K562 (cell line): ENCODE results near the gene ABITRAM. TPM values are rescaled to one million over a fixed set of nuclear protein-coding genes. Genes with fewer than 3 reads are reported as not detected.
A peak's percentile ranks its signal among the peaks of the same experiment; 100 is the strongest.

ENCODE experiments used
- BRF1 ChIP-seq: IDR thresholded peaks from 3 replicates; pipeline ENCODE4 v1.6.1; 2011; ENCODE audit warnings: borderline replicate concordance, mild to moderate bottlenecking; ENCODE audit not compliant: insufficient read length; ENCODE audit errors: extremely low read depth
- EP300 ChIP-seq: IDR thresholded peaks from 2 replicates; pipeline ENCODE4 v1.6.1; 2012; ENCODE audit warnings: low read length, improper control_type of control experiment
- FOXK2 ChIP-seq, 2 experiments: fragments of 450-650 bp; IDR thresholded peaks in 1 of 2; conservative IDR thresholded peaks in 1 of 2; 2 replicates each; pipeline ENCODE4 v1.6.1; 2016; ENCODE audit warnings: low read depth in 2 of 2, mild to moderate bottlenecking in 1 of 2
- JUNB ChIP-seq: fragments of 450-650 bp; formaldehyde crosslinking; conservative IDR thresholded peaks from 2 replicates; pipeline ENCODE4 v1.4.0; 2020; ENCODE audit warnings: mild to moderate bottlenecking
- NCOA1 ChIP-seq: fragments of 450-650 bp; IDR thresholded peaks from 2 replicates; pipeline ENCODE4 v1.6.1; 2016; ENCODE audit warnings: low read depth
- NR2C1 ChIP-seq, 2 experiments: fragments of 450-650 bp; IDR thresholded peaks; 2 replicates each; pipeline ENCODE4 v1.6.1; 2017; ENCODE audit warnings: mild to moderate bottlenecking in 2 of 2, antibody characterized with exemption in 1 of 2, inconsistent platforms in 1 of 2, missing compliant biosample characterization in 1 of 2, missing genetic modification characterization in 1 of 2
- polyA plus RNA-seq, 8 experiments: library from polyadenylated mRNA; depleted of rRNA in 4 of 8; stranded (reverse) in 5 of 8; unstranded in 3 of 8; fragments of >200 nt; fragmentation: Nextera tagmentation in 2 of 8; fragmentation: Illumina TruSeq in 1 of 8; extraction: Ambion mirVana in 2 of 8; extraction: Trizol in 1 of 8; gene quantifications; 2 replicates each; pipeline versions ENCODE4 v1.2.1 to v1.2.3, GENCODE V29; 2011 to 2014; ENCODE audit warnings: inconsistent platforms in 1 of 8, missing spikeins in 1 of 8
- total RNA-seq, 7 experiments: library from RNA; depleted of rRNA in 6 of 7; stranded (reverse); fragments of >200 nt in 6 of 7; fragmentation: Illumina TruSeq in 2 of 7; extraction: Trizol in 2 of 7; gene quantifications; 2 replicates each; pipeline versions ENCODE4 v1.2.1 to v1.2.3, GENCODE V29; 2011 to 2021; ENCODE audit warnings: low replicate concordance in 1 of 7
- TF ChIP-seq, protein P1 (sequence below), 2 experiments: fragments of 450-650 bp in 1 of 2; IDR thresholded peaks; 2 replicates each; pipeline ENCODE4 v1.6.1; 2011 to 2017; ENCODE audit warnings: low read depth in 2 of 2, antibody characterized with exemption in 1 of 2, borderline replicate concordance in 1 of 2, low read length in 1 of 2, mild to moderate bottlenecking in 1 of 2, mixed read lengths in 1 of 2; ENCODE audit not compliant: control insufficient read depth in 1 of 2
- TF ChIP-seq, protein P2 (sequence below): fragments of 450-650 bp; formaldehyde crosslinking; IDR thresholded peaks from 2 replicates; pipeline ENCODE4 v1.4.0; 2022; ENCODE audit warnings: mild to moderate bottlenecking, moderate library complexity
- TF ChIP-seq, protein P3 (sequence below): sonication (generic); formaldehyde crosslinking; IDR thresholded peaks from 2 replicates; pipeline ENCODE4 v1.8.0; 2022; ENCODE audit warnings: mild to moderate bottlenecking, missing genetic modification reagents, borderline replicate concordance
- TF ChIP-seq, protein P4 (sequence below): fragments of 250-450 bp; sonication (Bioruptor Pico); IDR thresholded peaks from 2 replicates; pipeline ENCODE4 v1.4.0; 2020; ENCODE audit warnings: mild to moderate bottlenecking, moderate library complexity, borderline replicate concordance
- TF ChIP-seq, protein P5 (sequence below): fragments of 450-650 bp; IDR thresholded peaks from 2 replicates; pipeline ENCODE4 v1.6.1; 2016; ENCODE audit warnings: low read depth, mild to moderate bottlenecking, moderate library complexity
- TF ChIP-seq, protein P6 (sequence below): fragments of 450-650 bp; IDR thresholded peaks from 2 replicates; pipeline ENCODE4 v1.6.1; 2016

Gene ABITRAM
- total and polyA plus RNA-seq, 9 of the 15 experiments (the other 6 are each of a cell fraction or from before 2014, with no cell fraction given), result 8.9 to 47.6 (median 28.4) TPM

DNA sequence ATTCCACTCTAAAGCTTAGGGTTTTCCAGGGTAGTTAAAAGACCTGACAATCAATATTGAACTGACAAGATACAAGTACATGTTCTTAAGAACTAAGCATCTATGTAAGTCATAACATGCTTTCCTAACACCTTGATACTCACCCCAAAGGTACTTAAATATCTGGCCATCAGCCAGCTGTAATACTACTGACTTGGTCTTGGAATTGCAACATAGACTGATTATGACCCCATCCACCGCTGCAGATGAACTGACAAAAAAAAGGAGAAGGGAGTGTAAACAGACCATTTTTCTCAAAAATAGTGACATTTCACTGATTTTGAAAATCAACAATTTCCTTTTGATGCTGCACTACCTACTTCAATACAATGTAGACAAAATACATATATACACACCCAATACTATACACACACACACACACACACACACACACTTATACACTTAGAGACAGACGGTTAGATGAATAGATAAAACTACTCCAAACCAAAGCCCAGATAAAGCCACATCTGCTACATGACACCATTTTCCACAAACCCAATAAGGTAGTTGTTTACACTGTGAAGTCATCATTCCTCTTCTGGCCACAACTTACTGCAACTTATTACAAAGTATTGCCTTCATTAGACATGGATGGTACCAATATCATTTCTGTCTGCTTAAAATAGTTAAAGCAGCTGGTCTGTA is 30.6 kb upstream of the ABITRAM start (continued):
- TF ChIP-seq, protein P1, sequence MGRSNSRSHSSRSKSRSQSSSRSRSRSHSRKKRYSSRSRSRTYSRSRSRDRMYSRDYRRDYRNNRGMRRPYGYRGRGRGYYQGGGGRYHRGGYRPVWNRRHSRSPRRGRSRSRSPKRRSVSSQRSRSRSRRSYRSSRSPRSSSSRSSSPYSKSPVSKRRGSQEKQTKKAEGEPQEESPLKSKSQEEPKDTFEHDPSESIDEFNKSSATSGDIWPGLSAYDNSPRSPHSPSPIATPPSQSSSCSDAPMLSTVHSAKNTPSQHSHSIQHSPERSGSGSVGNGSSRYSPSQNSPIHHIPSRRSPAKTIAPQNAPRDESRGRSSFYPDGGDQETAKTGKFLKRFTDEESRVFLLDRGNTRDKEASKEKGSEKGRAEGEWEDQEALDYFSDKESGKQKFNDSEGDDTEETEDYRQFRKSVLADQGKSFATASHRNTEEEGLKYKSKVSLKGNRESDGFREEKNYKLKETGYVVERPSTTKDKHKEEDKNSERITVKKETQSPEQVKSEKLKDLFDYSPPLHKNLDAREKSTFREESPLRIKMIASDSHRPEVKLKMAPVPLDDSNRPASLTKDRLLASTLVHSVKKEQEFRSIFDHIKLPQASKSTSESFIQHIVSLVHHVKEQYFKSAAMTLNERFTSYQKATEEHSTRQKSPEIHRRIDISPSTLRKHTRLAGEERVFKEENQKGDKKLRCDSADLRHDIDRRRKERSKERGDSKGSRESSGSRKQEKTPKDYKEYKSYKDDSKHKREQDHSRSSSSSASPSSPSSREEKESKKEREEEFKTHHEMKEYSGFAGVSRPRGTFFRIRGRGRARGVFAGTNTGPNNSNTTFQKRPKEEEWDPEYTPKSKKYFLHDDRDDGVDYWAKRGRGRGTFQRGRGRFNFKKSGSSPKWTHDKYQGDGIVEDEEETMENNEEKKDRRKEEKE (IDR thresholded peaks at IDR 0.05; ENCODE audit: borderline replicate concordance in 1 of 2, control insufficient read depth in 1 of 2, low read depth in 2 of 2, low read length in 1 of 2), result no peak
- TF ChIP-seq, protein P2, sequence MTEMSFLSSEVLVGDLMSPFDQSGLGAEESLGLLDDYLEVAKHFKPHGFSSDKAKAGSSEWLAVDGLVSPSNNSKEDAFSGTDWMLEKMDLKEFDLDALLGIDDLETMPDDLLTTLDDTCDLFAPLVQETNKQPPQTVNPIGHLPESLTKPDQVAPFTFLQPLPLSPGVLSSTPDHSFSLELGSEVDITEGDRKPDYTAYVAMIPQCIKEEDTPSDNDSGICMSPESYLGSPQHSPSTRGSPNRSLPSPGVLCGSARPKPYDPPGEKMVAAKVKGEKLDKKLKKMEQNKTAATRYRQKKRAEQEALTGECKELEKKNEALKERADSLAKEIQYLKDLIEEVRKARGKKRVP (CRISPR knock-in tag), result peak; percentile 45; the same call in 1 of the 2 replicates
- TF ChIP-seq, protein P3, sequence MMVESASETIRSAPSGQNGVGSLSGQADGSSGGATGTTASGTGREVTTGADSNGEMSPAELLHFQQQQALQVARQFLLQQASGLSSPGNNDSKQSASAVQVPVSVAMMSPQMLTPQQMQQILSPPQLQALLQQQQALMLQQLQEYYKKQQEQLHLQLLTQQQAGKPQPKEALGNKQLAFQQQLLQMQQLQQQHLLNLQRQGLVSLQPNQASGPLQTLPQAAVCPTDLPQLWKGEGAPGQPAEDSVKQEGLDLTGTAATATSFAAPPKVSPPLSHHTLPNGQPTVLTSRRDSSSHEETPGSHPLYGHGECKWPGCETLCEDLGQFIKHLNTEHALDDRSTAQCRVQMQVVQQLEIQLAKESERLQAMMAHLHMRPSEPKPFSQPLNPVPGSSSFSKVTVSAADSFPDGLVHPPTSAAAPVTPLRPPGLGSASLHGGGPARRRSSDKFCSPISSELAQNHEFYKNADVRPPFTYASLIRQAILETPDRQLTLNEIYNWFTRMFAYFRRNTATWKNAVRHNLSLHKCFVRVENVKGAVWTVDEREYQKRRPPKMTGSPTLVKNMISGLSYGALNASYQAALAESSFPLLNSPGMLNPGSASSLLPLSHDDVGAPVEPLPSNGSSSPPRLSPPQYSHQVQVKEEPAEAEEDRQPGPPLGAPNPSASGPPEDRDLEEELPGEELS, result no peak
- TF ChIP-seq NR2C1 (IDR thresholded peaks at IDR 0.05), result peak; percentile 19; the same call in 1 of the 2 replicates
- TF ChIP-seq NR2C1 (tag; IDR thresholded peaks at IDR 0.05), result peak; percentile 28; the same call in 1 of the 2 replicates
- TF ChIP-seq BRF1, result no peak
- no peak for TF ChIP-seq JUNB (CRISPR knock-in tag)
- TF ChIP-seq, protein P4, sequence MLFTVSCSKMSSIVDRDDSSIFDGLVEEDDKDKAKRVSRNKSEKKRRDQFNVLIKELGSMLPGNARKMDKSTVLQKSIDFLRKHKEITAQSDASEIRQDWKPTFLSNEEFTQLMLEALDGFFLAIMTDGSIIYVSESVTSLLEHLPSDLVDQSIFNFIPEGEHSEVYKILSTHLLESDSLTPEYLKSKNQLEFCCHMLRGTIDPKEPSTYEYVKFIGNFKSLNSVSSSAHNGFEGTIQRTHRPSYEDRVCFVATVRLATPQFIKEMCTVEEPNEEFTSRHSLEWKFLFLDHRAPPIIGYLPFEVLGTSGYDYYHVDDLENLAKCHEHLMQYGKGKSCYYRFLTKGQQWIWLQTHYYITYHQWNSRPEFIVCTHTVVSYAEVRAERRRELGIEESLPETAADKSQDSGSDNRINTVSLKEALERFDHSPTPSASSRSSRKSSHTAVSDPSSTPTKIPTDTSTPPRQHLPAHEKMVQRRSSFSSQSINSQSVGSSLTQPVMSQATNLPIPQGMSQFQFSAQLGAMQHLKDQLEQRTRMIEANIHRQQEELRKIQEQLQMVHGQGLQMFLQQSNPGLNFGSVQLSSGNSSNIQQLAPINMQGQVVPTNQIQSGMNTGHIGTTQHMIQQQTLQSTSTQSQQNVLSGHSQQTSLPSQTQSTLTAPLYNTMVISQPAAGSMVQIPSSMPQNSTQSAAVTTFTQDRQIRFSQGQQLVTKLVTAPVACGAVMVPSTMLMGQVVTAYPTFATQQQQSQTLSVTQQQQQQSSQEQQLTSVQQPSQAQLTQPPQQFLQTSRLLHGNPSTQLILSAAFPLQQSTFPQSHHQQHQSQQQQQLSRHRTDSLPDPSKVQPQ (CRISPR knock-in tag), result no peak
- TF ChIP-seq, protein P5, sequence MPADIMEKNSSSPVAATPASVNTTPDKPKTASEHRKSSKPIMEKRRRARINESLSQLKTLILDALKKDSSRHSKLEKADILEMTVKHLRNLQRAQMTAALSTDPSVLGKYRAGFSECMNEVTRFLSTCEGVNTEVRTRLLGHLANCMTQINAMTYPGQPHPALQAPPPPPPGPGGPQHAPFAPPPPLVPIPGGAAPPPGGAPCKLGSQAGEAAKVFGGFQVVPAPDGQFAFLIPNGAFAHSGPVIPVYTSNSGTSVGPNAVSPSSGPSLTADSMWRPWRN, result peak; percentile 80
- TF ChIP-seq, protein P6, sequence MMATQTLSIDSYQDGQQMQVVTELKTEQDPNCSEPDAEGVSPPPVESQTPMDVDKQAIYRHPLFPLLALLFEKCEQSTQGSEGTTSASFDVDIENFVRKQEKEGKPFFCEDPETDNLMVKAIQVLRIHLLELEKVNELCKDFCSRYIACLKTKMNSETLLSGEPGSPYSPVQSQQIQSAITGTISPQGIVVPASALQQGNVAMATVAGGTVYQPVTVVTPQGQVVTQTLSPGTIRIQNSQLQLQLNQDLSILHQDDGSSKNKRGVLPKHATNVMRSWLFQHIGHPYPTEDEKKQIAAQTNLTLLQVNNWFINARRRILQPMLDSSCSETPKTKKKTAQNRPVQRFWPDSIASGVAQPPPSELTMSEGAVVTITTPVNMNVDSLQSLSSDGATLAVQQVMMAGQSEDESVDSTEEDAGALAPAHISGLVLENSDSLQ, result peak; percentile 34; the same call in 1 of the 2 replicates
- TF ChIP-seq FOXK2 (conservative IDR thresholded peaks at IDR 0.05 in 1 of 2, IDR thresholded peaks at IDR 0.05 in 1 of 2; ENCODE audit: low read depth in 2 of 2), result peak; percentile 84 to 89
- TF ChIP-seq NCOA1, result peak; percentile 72; the same call in 1 of the 2 replicates
- peak; percentile 89 for TF ChIP-seq EP300
